Vagina (tissue), 2 donors: ENCODE data around the gene USP2. TPM values are rescaled to one million over a fixed set of nuclear protein-coding genes. Genes with fewer than 3 reads are reported as not detected.

ENCODE experiments used
- DNase-seq, 2 donors: peaks; one replicate each; pipeline ENCODE4 v3.0.0-alpha.2; 2017; ENCODE audit errors: extremely low spot score in 2 of 2
- H3K27ac ChIP-seq: fragments of 200-600 bp; sonication (generic); one replicate; pipeline ENCODE4 v1.5.1; 2019
- H3K27me3 ChIP-seq: fragments of 200-600 bp; sonication (generic); one replicate; pipeline ENCODE4 v1.5.1; 2019
- H3K36me3 ChIP-seq, 2 donors: fragments of 200-600 bp; sonication (generic); one replicate each; pipeline ENCODE4 v1.5.1; 2017 to 2019
- H3K4me1 ChIP-seq: fragments of 200-600 bp; sonication (generic); one replicate; pipeline ENCODE4 v1.5.1; 2019
- H3K4me3 ChIP-seq, 2 donors: fragments of 200-600 bp; sonication (generic); 1 replicate in 1 of 2; 2 replicates in 1 of 2; pipeline ENCODE4 v1.5.1; 2016 to 2019
- H3K9me3 ChIP-seq: fragments of 200-600 bp; sonication (generic); one replicate; pipeline ENCODE4 v1.5.1; 2019
- CTCF ChIP-seq, 3 experiments: fragments of 450-650 bp in 2 of 3; fragments of 200-600 bp in 1 of 3; sonication (generic) in 1 of 3; IDR thresholded peaks; one replicate each; pipeline ENCODE4 v1.5.1; 2017 to 2019; ENCODE audit warnings: antibody characterized with exemption in 3 of 3, mild to moderate bottlenecking in 2 of 3, moderate library complexity in 2 of 3
- POLR2A ChIP-seq, 2 donors: fragments of 450-650 bp; IDR thresholded peaks; one replicate each; pipeline ENCODE4 v1.6.1; 2017; ENCODE audit warnings: antibody characterized with exemption in 2 of 2, mild to moderate bottlenecking in 2 of 2, moderate library complexity in 2 of 2
- POLR2AphosphoS5 ChIP-seq, 2 donors: sonication (generic); formaldehyde crosslinking; IDR thresholded peaks; one replicate each; pipeline ENCODE4 v1.9.0; 2017; ENCODE audit warnings: antibody characterized with exemption in 2 of 2, mild to moderate bottlenecking in 2 of 2, low read depth in 1 of 2; ENCODE audit not compliant: insufficient read depth in 1 of 2
- intact Hi-C: fragments of 100-400 bp; cut with DNase I; formaldehyde crosslinking; loops from one replicate; pipeline ENCODE4 v1.15.1; 2023
- total RNA-seq: library from RNA; depleted of rRNA; stranded (reverse); fragments of >200 nt; gene quantifications from one replicate; pipeline ENCODE4 v1.2.3, GENCODE V29; 2016

The USP2 gene
- total RNA-seq, 1 donor from 2014 or later, result 2.5 TPM

- Histone ChIP-seq H3K9me3 (no peaks in the 10 kb centered on the region), H3K27ac (peak overlapping the region; percentile 83), H3K27me3 (no peaks in the 10 kb centered on the region), H3K4me1 (peaks cover 52% of the 10 kb centered on the region), H3K4me3 (peak overlapping the region; percentile 55 to 58), H3K36me3 (no peaks in the 10 kb centered on the region)
- intact Hi-C loops, result no loop called here
- DNase-seq, result no peak
- TF ChIP-seq POLR2AphosphoS5 (IDR thresholded peaks at IDR 0.05; ENCODE audit: insufficient read depth in 1 of 2, low read depth in 1 of 2) (no peak), CTCF (IDR thresholded peaks at IDR 0.05) (no peak), POLR2A (IDR thresholded peaks at IDR 0.05) (no peak)
Observed at GRCh38 chr11:119421351-119421750, 39.9 kb upstream of the USP2 start.

- intact Hi-C loops, result no loop called here
Observed at GRCh38 chr11:119420631-119421030, 39.1 kb upstream of the USP2 start.

GRCh38 chr11:119419834-119420492 is 38.5 kb upstream of the USP2 start:
- Histone ChIP-seq H3K4me1 (peaks cover 52% of the 10 kb centered on the region), H3K9me3 (no peaks in the 10 kb centered on the region), H3K27ac (no peak overlapping the region), H3K27me3 (no peaks in the 10 kb centered on the region), H3K4me3 (no peak overlapping the region), H3K36me3 (no peaks in the 10 kb centered on the region)
- DNase-seq, result no peak
- TF ChIP-seq POLR2A (IDR thresholded peaks at IDR 0.05) (no peak), POLR2AphosphoS5 (IDR thresholded peaks at IDR 0.05; ENCODE audit: insufficient read depth in 1 of 2, low read depth in 1 of 2) (no peak), CTCF (IDR thresholded peaks at IDR 0.05) (no peak)
- intact Hi-C loops, result no loop called here

More at GRCh38 chr11:119420631-119421030, 39.1 kb upstream of the USP2 start:
- H3K9me3 ChIP-seq, result no peaks in the 10 kb centered on the region
- H3K27ac ChIP-seq, result no peak overlapping the region
- H3K36me3 ChIP-seq, result no peaks in the 10 kb centered on the region
- no peak overlapping the region for H3K4me3 ChIP-seq
- TF ChIP-seq POLR2A (IDR thresholded peaks at IDR 0.05), result no peak
- no peak for TF ChIP-seq POLR2AphosphoS5 (IDR thresholded peaks at IDR 0.05; ENCODE audit: insufficient read depth in 1 of 2, low read depth in 1 of 2)
- TF ChIP-seq CTCF (IDR thresholded peaks at IDR 0.05), result no peak
- H3K27me3 ChIP-seq, result no peaks in the 10 kb centered on the region
- peaks cover 52% of the 10 kb centered on the region for H3K4me1 ChIP-seq
- DNase-seq, result no peak

- no peaks in the 10 kb centered on the region for H3K27me3 ChIP-seq
- H3K4me1 ChIP-seq, result peaks cover 52% of the 10 kb centered on the region
Observed at GRCh38 chr11:119419246-119419645, 37.8 kb upstream of the USP2 start.

More at GRCh38 chr11:119419246-119419645, 37.8 kb upstream of the USP2 start:
- TF ChIP-seq CTCF (IDR thresholded peaks at IDR 0.05) (no peak), POLR2AphosphoS5 (IDR thresholded peaks at IDR 0.05; ENCODE audit: insufficient read depth in 1 of 2, low read depth in 1 of 2) (no peak)
- no peak overlapping the region for H3K4me3 ChIP-seq
- no peaks in the 10 kb centered on the region for H3K9me3 ChIP-seq
- DNase-seq, result no peak
- intact Hi-C loops, result no loop called here
- no peak overlapping the region for H3K27ac ChIP-seq
- H3K36me3 ChIP-seq, result no peaks in the 10 kb centered on the region
